Measurements from ENCODE around the gene CELSR1. TPM values are rescaled to one million over a fixed set of nuclear protein-coding genes. Genes with fewer than 3 reads are reported as not detected.

The CELSR1 gene
- total RNA-seq, 1 donor = 1.1 TPM

DNA sequence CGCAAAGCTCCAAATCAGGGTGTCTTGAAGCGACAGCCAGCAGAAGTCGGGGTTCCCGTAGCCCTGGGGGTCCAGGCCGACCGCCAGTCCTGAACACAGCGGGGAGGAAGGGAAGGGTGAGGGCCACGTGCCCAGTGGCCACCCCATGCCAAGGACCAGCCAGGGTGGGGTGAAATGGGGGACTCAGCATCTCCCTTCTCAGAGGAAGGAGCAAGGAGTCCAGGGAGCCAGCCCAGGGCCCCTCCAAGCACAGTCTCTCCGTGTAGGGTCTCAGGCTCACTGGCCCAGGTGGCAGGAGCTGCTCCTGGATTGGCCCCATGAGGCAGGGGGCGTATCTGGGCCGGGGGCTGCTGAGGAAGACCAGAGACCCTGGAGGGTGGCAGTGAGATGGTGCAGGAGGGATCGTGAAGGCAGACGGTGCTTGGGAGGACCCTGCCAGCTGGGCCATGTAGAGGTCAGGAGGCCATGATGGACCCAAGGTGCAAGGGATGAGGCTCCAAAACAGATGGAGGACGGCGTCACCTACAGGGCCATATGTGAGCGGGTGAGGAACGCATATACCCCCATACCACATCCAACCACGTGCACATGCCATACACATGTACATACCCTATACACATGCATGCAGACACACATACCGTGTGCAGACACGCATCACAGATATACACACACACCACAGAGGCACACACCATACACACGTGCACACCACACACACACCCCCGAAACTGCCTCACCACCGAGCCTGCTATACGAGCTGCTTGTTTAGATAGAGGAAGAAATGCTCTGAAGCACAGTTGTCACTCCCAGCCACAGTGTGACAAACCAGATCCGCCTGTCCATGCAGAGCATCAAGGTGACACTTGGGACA is 167.5 kb downstream of the CELSR1 start:
- TF ChIP-seq, protein P1, sequence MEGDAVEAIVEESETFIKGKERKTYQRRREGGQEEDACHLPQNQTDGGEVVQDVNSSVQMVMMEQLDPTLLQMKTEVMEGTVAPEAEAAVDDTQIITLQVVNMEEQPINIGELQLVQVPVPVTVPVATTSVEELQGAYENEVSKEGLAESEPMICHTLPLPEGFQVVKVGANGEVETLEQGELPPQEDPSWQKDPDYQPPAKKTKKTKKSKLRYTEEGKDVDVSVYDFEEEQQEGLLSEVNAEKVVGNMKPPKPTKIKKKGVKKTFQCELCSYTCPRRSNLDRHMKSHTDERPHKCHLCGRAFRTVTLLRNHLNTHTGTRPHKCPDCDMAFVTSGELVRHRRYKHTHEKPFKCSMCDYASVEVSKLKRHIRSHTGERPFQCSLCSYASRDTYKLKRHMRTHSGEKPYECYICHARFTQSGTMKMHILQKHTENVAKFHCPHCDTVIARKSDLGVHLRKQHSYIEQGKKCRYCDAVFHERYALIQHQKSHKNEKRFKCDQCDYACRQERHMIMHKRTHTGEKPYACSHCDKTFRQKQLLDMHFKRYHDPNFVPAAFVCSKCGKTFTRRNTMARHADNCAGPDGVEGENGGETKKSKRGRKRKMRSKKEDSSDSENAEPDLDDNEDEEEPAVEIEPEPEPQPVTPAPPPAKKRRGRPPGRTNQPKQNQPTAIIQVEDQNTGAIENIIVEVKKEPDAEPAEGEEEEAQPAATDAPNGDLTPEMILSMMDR (IDR thresholded peaks at IDR 0.05; ENCODE audit: insufficient read depth, low read length) = no peak
- no peak for DNase-seq (ENCODE audit: low read depth)
- H3K4me3 ChIP-seq (ENCODE audit: low read depth, low read length) = no peak overlapping the region

DNA sequence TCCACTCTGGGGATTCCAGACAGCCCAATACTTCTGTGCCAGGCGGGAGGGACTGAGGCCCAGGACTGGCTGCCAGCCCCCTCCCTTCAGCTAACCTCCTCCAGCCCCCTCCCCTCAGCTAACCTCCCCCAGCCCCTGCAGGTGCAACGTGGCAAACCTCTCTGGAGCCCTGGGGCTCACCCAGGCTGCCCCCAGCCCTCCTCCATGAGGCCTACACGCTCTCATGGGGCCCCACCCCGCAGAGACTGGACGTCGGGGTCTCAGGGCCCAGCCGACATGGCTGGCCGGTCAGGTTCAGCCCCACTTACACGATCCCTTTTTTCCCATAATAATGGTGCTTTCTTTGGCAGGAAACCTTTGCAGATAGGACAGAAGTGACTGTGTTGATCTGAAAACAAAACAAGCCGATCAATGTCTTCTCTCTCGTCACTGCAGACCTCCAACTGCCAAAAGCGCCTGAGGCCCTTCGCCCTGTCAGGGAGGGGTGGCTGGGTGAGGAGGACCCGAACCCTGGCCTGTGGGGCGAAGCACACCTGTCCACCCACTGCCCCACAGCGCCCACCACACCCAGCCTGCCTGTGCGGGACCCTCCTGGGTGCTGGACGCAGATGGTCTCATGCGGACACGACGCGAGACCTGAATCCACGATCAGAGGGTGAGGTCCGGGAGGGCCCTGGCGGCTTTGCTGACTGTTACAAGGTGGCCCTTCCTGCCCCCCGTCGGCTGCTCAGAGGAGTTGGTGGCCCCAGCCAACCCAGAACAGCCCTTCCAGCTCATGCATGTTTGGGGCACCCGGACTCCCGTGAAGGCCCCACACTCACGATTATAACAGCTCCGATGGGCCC is 168.3 kb downstream of the CELSR1 start:
- TF ChIP-seq, protein P1 (IDR thresholded peaks at IDR 0.05; ENCODE audit: insufficient read depth, low read length) = no peak
- no peak overlapping the region for H3K4me3 ChIP-seq (ENCODE audit: low read depth, low read length)
- DNase-seq (ENCODE audit: low read depth) = no peak

DNA sequence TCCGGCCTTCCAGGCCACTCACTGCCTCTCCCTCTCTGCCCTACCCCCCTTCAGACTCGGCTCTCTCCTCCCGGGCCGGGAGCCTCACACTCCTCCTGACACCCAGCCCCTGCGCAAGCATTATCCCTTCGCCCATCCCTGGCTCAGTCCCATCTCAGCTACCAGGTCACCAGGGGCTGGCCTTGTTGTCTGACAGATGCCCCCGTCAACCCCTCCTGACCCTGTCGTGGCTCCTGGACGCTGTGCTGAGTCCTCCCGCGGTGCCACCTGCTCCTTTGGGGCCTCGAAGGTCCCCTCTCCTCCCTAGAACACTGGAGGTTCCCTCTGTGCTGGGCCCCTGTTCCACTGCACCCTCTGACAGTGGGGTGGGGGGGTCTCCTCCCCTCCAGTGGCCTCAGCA is 169.0 kb downstream of the CELSR1 start:
- TF ChIP-seq, protein P1 (IDR thresholded peaks at IDR 0.05; ENCODE audit: insufficient read depth, low read length) = no peak
- no peak overlapping the region for H3K4me3 ChIP-seq (ENCODE audit: low read depth, low read length)
- no peak for DNase-seq (ENCODE audit: low read depth)

DNA sequence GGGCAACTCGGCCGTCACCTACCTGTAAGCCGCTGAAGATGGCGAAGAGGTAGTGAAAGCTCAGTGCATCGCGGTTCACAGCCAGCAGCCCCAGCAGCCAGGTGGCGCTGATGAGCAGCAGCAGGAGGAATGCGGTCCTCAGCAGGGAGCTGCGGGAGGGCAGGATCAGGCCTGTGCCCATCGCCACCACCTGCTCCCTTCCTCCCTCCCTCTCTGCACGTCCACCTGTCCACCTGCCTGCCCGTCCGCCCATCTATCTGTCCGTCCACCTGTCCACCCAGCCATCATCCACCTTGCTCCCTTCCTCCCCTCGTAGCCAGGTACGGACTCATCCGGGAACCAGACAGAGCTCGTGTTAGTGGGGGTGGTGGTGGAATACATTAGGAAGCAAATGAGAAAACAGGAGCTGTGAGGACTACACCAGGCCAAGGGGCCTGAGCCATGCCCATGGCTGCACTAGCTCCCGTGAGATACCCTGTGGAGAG is 169.7 kb downstream of the CELSR1 start:
- no peak overlapping the region for H3K4me3 ChIP-seq (ENCODE audit: low read depth, low read length)
- TF ChIP-seq, protein P1 (IDR thresholded peaks at IDR 0.05; ENCODE audit: insufficient read depth, low read length) = peak; percentile 90
- DNase-seq (ENCODE audit: low read depth) = peak; percentile 45

DNA sequence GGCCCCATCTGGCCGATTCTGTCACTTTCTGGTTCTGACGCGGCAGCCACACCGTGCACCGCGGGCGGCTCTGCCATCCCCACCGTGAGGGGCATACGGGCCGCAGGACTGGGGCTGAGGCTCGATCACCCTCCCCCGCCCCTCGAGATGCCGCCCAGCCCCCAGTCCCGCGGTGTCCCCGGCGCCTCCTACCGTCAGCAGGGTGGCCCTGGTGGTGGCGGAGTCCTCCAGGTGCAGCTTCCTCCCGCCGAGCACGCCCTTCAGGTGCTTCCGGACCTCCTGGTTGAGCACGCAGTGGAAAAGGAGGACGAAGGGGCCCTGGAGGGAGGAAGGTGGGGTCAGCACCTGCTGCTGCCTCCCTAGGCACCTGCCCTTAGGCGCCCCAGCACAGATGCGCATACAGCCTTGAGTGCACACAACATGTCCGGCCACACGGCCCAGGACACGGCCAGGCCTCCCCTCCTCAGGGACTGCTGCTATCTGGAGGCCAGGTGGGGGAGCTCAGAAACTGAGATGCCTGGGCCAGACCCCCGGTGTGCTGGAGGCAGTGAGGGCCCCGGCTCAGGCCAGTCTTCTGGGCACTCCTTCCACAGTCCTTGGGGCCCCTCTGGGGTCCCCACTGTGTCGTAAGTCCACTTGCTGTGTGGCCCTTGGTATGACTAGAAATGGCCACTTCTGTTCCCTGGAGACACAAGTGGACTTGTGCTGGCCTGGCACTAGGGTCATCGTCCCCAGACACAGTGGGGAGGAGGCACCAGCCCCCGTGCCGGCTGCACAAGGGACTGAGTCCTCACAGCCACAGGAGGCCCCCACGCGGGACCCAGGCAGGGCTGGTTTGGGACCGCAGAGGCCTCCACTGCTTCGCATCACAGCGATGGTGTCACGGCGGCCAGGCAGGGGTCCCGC is 170.4 kb downstream of the CELSR1 start:
- TF ChIP-seq, protein P1 (IDR thresholded peaks at IDR 0.05; ENCODE audit: insufficient read depth, low read length) = no peak
- no peak overlapping the region for H3K4me3 ChIP-seq (ENCODE audit: low read depth, low read length)
- DNase-seq (ENCODE audit: low read depth) = no peak

DNA sequence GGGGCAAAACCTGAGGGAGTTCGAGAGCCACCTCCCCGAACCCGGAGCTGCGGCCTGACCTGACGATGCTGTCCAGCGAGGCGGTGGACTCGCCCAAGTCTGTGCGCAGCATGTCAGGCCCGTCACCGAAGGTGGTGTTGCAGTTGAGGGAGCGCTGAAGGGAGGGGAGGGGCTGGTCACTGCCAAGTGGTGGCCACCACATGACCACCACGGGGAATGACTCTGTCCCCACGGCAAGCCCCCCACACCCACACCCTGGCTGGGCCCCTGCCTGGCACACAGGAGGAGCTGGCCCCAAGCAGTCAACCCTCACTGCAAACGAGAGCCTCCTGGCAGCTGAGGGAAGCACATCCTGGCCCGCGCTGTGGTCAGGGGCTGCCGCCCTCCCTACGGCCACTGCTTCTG is 171.1 kb downstream of the CELSR1 start:
- TF ChIP-seq, protein P1 (IDR thresholded peaks at IDR 0.05; ENCODE audit: insufficient read depth, low read length) = no peak
- no peak for DNase-seq (ENCODE audit: low read depth)
- no peak overlapping the region for H3K4me3 ChIP-seq (ENCODE audit: low read depth, low read length)
